ENCODE results near the gene PBXIP1.
"Not testable (repeated sequence)": the region's sequence is repeated elsewhere in the genome, so short reads cannot be mapped to it uniquely, and the experiment has no call there.

The PBXIP1 gene

GRCh38 chr1:154931940-154932487, 23.9 kb downstream of the PBXIP1 start:
- DNase-seq, result no peak

GRCh38 chr1:154926201-154926600, 29.7 kb downstream of the PBXIP1 start:
- DNase-seq, result no peak

DNA sequence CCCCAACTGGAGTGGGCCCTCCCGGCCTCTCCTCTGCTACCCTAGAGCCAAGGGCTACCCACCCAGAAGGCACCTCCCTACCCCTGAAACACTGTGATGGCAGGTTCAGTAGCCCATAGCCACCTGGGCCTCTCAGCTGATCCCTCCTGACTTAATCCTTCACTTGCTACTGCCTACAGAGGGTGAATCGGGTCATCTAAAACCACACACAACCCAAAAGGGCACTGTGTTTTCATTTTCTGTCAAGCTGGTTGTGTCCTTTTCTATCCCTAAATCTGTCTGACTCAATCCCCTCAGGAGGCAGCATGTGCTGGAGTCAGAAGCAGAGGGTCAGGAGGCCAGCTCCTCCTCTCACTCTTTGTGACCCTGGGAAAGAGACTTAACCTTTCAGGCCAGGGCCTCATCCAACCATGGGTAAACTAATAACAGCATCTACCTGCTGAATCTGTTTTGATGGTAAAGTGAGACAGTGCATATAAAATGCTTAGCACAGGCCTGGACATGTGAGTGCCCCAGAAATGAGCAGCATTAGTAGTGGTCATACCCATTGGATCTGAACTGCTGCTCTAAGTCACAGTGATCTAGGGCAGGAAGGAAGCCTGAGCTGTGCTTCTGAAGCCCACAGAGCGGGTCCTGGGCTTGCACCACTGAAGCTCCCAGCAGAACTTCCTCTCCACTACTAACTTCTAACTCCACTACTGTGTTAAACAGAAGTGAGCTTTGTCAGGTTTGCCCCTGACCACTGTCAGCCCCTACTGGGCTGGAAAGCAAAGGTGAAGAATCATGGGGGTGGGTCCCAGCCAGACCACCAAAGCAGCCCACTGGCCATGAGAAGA, 30.3 kb downstream of the PBXIP1 start:
- DNase-seq, result no peak

DNA sequence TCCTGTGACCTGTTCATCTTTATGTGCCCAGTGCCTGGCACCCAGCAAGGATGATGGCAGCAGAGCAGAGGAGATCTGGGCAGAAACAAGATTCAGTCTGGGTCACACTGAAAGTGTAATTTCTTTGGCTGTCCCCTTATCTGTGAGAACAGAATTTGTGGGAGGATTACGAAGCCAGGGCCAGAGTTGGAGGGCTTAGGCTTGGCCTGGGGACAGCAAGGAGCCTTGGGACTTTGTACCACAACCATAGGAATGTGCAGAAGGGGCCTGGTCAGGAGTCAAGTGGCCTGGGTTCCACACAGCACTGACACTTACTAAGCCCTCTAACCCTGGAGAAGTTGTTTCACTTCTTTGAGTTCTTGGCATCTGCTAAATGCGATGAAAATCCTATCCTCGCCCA, 32.2 kb downstream of the PBXIP1 start:
- DNase-seq, result no peak

DNA sequence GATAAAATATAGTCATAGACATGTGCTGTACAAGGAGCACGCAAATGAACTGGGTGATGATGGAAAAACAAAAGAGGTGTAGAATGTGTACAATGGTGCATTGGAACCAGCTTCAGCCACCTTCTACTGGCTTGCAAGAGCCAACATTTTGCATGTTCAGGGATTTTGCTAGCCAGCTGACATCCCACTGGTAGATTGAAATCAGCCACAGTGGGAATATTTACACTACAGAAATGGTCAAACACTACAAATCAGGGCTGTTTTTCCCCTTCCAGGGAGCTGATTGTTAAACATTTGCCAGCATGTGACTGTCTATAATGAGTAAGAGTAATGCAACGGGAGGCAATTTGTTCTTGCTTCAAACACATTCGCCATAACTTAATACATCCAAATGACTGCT, 42.6 kb downstream of the PBXIP1 start:
- DNase-seq, result no peak

GRCh38 chr1:154912755-154913154, 43.1 kb downstream of the PBXIP1 start:
- no peak for DNase-seq

DNA sequence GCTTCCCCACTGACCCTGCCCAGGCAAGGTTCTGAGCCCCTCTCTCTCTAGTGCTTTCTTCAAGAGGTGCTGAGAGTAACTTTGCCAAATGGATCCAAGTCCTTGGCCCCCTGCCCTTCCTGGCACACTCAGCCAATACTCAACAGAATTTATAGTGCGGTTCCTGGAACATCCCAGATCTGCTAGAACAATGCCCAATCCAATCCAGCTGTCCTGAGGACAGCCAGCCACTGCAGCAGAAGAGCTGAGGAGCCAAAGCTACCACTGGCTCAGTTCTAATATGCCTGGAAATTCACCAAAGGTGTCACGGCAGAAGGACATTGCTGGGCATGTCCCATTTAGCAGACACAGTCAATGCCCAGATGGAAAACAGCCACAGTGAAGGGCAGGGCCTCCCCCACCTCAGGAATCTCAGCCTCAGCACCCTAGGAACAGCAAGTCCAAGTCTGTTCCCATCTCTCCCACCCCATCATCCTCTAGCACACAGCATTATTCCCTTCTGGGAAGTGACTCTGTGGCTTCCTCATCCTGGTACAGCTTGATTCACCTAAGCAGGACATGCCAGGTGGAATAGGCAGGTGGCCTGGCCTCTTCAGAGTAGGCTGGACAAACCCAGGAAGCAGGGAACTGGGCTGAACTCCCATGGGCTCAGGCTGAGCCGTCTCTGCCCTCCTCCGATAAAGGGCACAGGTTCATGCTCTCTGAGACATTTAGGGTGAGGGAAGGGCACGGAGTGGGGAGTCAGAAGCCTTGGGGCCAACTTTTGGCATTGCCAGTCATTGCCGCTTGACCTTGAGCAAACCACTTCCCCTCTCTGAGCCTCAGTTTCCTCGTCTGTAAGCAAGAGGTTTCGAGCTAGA, 44.0 kb downstream of the PBXIP1 start:
- no peak for DNase-seq

GRCh38 chr1:154910851-154911250, 45.0 kb downstream of the PBXIP1 start:
- no peak for DNase-seq

GRCh38 chr1:154908937-154909336, 47.0 kb downstream of the PBXIP1 start:
- DNase-seq, result no peak

GRCh38 chr1:154908129-154908528, 47.8 kb downstream of the PBXIP1 start:
- not testable (repeated sequence) for DNase-seq

GRCh38 chr1:154906621-154907081, 49.2 kb downstream of the PBXIP1 start:
- DNase-seq, result no peak

DNA sequence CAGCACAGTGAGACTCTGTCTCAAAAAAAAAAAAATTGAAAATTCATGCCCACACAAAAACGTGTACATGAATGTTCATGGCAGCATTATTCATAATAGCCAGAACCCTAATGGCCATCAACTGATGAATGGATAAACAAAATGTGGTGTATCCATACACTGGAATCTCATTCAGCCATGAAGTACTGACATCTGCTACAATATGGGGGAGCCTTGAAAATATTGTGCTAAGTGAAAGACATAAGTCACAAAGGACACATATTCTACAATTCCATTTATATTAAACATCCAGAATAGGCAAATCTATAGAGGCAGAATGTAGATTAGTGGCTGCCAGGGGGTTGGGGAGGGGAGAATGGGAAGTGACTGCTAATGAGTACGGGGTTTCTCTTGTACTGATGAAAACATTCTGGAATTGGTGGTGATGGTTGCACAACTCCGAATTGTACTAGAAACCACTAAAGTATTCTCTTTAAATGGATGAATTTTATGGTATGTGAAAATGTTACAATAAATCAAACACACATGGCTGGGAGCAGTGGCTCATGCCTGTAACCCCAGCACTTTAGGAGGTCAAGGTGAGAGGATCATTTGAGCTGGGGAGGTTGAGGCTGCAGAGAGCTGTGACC, 52.8 kb downstream of the PBXIP1 start:
- no peak for DNase-seq

DNA sequence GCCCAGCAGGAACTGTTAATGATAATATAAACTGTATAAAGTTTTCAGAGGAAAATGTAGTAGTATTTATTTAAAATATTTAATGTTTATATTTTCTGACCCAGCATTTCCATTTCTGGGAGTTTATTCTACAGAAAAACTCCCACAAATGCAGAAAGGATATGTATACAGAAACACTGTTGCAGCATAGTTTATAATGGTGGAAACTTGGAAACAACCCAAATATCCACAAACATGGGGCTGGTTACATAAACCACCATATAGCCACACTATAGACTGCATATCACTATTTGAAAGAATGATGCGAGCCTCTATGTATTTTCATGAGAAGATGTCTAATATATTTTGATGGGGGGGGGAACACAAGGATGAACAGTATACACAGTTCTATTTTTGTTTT, 54.3 kb downstream of the PBXIP1 start:
- DNase-seq, result no peak

DNA sequence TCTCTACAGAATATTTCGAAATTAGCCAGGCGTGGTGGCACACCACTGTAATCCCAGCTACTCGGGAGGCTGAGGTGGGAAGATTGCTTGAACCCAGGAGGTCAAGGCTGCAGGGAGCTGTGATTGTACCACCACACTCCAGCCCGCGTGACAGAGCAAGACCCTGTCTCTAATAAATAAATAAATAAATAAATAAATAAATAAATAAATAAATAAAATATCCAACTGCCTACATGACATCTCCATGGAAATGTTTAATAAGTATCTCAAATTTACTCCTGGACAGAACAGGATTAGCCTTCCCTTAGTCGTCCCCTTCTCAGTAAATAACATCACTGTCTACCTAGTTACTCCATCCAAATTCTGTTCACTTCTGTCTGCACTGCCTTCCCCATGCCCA, 56.9 kb downstream of the PBXIP1 start:
- no peak for DNase-seq

- DNase-seq, result no peak
Observed at GRCh38 chr1:154896771-154897286, 59.1 kb downstream of the PBXIP1 start.

DNA sequence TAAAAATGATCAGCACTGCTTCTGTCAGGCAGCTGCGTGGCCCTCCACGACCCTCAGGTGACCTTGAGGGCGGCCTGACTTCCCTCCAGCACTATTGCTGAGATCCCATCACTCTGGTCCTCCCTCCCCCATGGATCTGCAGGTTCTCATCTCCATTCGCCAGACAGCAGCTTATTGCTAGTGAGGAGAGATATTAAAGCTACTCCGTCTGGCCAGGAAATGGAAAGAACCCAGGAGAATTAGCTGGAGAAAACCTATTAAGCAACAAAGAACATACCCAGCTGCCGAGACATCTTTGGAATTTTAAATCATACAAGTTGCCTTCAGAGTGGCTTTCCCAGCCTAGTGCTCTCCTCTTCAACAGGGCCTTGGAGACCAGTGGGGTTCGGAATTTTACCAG, 60.1 kb downstream of the PBXIP1 start:
- DNase-seq, result no peak

All from activated CD4-positive, alpha-beta T cell treated with anti-CD3 and anti-CD28 coated beads, Interleukin-10, Interleukin-2, amounts not matched to agents 100 ng/mL and 50 ng/mL, durations not matched to agents 16 hours and 8 hours (primary cell).